GM12878 (cell line): ENCODE data around the gene SOCS1. TPM values are rescaled to one million over a fixed set of nuclear protein-coding genes. Genes with fewer than 3 reads are reported as not detected.

Experiments used
- ATAC-seq: fragments of 200-7000 bp; cut with Tn5 transposase; 3 replicates; pipeline ENCODE4 v1.9.1; 2020; ENCODE audit warnings: mild to moderate bottlenecking, moderate library complexity
- BruUV-seq: library from RNA; stranded (reverse); fragments of 400-500 nt; replicated peaks from 2 replicates; lab custom pipeline; 2021; lab: Mats Ljungman, UMichigan
- CTCF ChIA-PET: fragments of 300-600 bp; sonication (Branson Sonifier 250); formaldehyde crosslinking; extraction: SDS; loops from one replicate; lab custom pipeline; 2021; ENCODE audit warnings: inconsistent platforms; lab: Yijun Ruan, JAX
- POLR2A ChIA-PET: fragments of 350-600 bp; formaldehyde crosslinking; extraction: SDS; loops from one replicate; lab custom pipeline; 2021; ENCODE audit warnings: inconsistent platforms; lab: Charles Lee
- RAD21 ChIA-PET: fragments of 300-600 bp; sonication (Branson Sonifier 250); formaldehyde crosslinking; loops from one replicate; lab custom pipeline; 2023; ENCODE audit warnings: antibody characterized with exemption; ENCODE audit not compliant: unreplicated experiment; lab: Charles Lee
- SMC1A ChIA-PET: fragments of 300-600 bp; sonication (Branson Sonifier 250); formaldehyde crosslinking; loops from one replicate; lab custom pipeline; 2023; ENCODE audit not compliant: unreplicated experiment, uncharacterized antibody; lab: Charles Lee
- DNase-seq: peaks from one replicate; pipeline ENCODE4 v3.0.0-alpha.2; 2011; ENCODE audit warnings: low read depth, low spot score
- FAIRE-seq: peaks from 3 replicates; lab custom pipeline; 2011; peaks lifted over from hg19 to GRCh38; lab: Jason Lieb, UNC
- H2AFZ ChIP-seq: 2 replicates; pipeline ENCODE4 v1.6.0; 2011; ENCODE audit warnings: low read depth, low read length, control low read depth; ENCODE audit not compliant: control insufficient read depth
- H3K27ac ChIP-seq: 2 replicates; pipeline ENCODE4 v1.5.1; 2011; ENCODE audit warnings: control low read depth; ENCODE audit not compliant: control insufficient read depth, insufficient read depth
- H3K27me3 ChIP-seq, 2 experiments: replicated peaks in 1 of 2; 2 replicates each; pipeline versions ENCODE4 v1.6.0 to v1.6.1; 2011; ENCODE audit warnings: low read length in 1 of 2; ENCODE audit not compliant: control insufficient read depth in 2 of 2, insufficient read depth in 2 of 2
- H3K36me3 ChIP-seq, 2 experiments: 2 replicates each; pipeline ENCODE4 v1.5.1; 2011; ENCODE audit warnings: low read length in 1 of 2; ENCODE audit not compliant: control insufficient read depth in 2 of 2, insufficient read depth in 2 of 2
- H3K4me1 ChIP-seq: 2 replicates; pipeline ENCODE4 v1.6.1; 2011; ENCODE audit warnings: mild to moderate bottlenecking, low read length, moderate library complexity, mixed read lengths; ENCODE audit not compliant: control insufficient read depth, insufficient read depth
- H3K4me2 ChIP-seq: 2 replicates; pipeline ENCODE4 v1.6.0; 2011; ENCODE audit warnings: control low read depth; ENCODE audit not compliant: control insufficient read depth, insufficient read depth
- H3K4me3 ChIP-seq: fragments of 200-600 bp; sonication (generic); 2 replicates; pipeline ENCODE4 v1.5.1; 2016
- H3K79me2 ChIP-seq: 2 replicates; pipeline ENCODE4 v1.6.0; 2011; ENCODE audit warnings: low read length; ENCODE audit not compliant: control insufficient read depth, insufficient read depth
- H3K9ac ChIP-seq: 2 replicates; pipeline ENCODE4 v1.8.0; 2011; ENCODE audit warnings: low read length, control low read depth, mixed read lengths; ENCODE audit not compliant: control insufficient read depth, insufficient read depth
- H3K9me3 ChIP-seq: replicated peaks from 3 replicates; pipeline ENCODE4 v1.5.1; 2011; ENCODE audit warnings: mild to moderate bottlenecking, low read length; ENCODE audit not compliant: control insufficient read depth, insufficient read depth
- H4K20me1 ChIP-seq: 2 replicates; pipeline ENCODE4 v1.6.0; 2011; ENCODE audit not compliant: control insufficient read depth, insufficient read depth
- ATF2 ChIP-seq: IDR thresholded peaks from 2 replicates; pipeline ENCODE4 v1.6.1; 2012; ENCODE audit warnings: low read length, inconsistent platforms
- ATF7 ChIP-seq: fragments of 450-650 bp; IDR thresholded peaks from 2 replicates; pipeline ENCODE4 v1.6.1; 2016; ENCODE audit warnings: low read depth, mild to moderate bottlenecking
- CEBPB ChIP-seq, 2 experiments: fragments of 150-350 bp in 1 of 2; IDR thresholded peaks; 2 replicates each; pipeline ENCODE4 v1.6.1; 2012 to 2014; ENCODE audit warnings: low read depth in 2 of 2, low read length in 2 of 2, borderline replicate concordance in 1 of 2, inconsistent platforms in 1 of 2
- DPF2 ChIP-seq: fragments of 450-650 bp; IDR thresholded peaks from 2 replicates; pipeline ENCODE4 v1.6.1; 2017; ENCODE audit warnings: mild to moderate bottlenecking
- E2F4 ChIP-seq: IDR thresholded peaks from 2 replicates; pipeline ENCODE4 v1.6.1; 2012; ENCODE audit warnings: low read depth, low read length, improper control_type of control experiment
- EZH2 ChIP-seq: IDR thresholded peaks from 2 replicates; pipeline ENCODE4 v1.6.1; 2012; ENCODE audit warnings: low read depth, mild to moderate bottlenecking, control low read depth, inconsistent platforms, low read length, borderline replicate concordance; ENCODE audit not compliant: control insufficient read depth
- FOS ChIP-seq: IDR thresholded peaks from 3 replicates; pipeline ENCODE4 v1.6.1; 2011; ENCODE audit warnings: borderline replicate concordance; ENCODE audit not compliant: insufficient read length; ENCODE audit errors: extremely low read depth
- IKZF1 ChIP-seq: fragments of 450-650 bp; conservative IDR thresholded peaks from 2 replicates; pipeline ENCODE4 v1.6.1; 2017; ENCODE audit warnings: antibody characterized with exemption, mild to moderate bottlenecking
- MEF2B ChIP-seq: fragments of 450-650 bp; IDR thresholded peaks from 2 replicates; pipeline ENCODE4 v1.6.1; 2018; ENCODE audit warnings: mild to moderate bottlenecking, moderate library complexity; ENCODE audit not compliant: partially characterized antibody, poor library complexity, severe bottlenecking
- MTA3 ChIP-seq: IDR thresholded peaks from 2 replicates; pipeline ENCODE4 v1.6.1; 2012; ENCODE audit warnings: low read length, inconsistent platforms, borderline replicate concordance
- PAX8 ChIP-seq: fragments of 450-650 bp; IDR thresholded peaks from 2 replicates; pipeline ENCODE4 v1.6.1; 2017; ENCODE audit warnings: mild to moderate bottlenecking, moderate library complexity
- PBX3 ChIP-seq: IDR thresholded peaks from 2 replicates; pipeline ENCODE4 v1.6.1; 2011; ENCODE audit warnings: mild to moderate bottlenecking, low read depth, low read length, moderate library complexity; ENCODE audit not compliant: insufficient replicate concordance
- RB1 ChIP-seq: fragments of 450-650 bp; formaldehyde crosslinking; IDR thresholded peaks from 2 replicates; pipeline ENCODE4 v1.6.1; 2017; ENCODE audit warnings: mild to moderate bottlenecking, borderline replicate concordance
- RCOR1 ChIP-seq: conservative IDR thresholded peaks from 2 replicates; pipeline ENCODE4 v1.6.1; 2012; ENCODE audit warnings: low read depth, low read length, improper control_type of control experiment
- SUPT20H ChIP-seq: IDR thresholded peaks from 2 replicates; pipeline ENCODE4 v1.6.1; 2011; ENCODE audit warnings: low read depth, mild to moderate bottlenecking, low read length, moderate library complexity, borderline replicate concordance; ENCODE audit not compliant: control insufficient read depth
- ZBTB4 ChIP-seq: fragments of 450-650 bp; formaldehyde crosslinking; IDR thresholded peaks from 2 replicates; pipeline ENCODE4 v1.4.0; 2022; ENCODE audit warnings: mild to moderate bottlenecking, moderate library complexity
- WGBS: methylation state at CpG from one replicate; pipeline ENCODE4 v1.1.6; 2016; ENCODE audit warnings: low lambda C conversion rate; ENCODE audit not compliant: insufficient replicate concordance, insufficient coverage; ENCODE audit errors: missing lambda C conversion rate; 5-methylcytosine and 5-hydroxymethylcytosine counted together
- in situ Hi-C: fragments of 300-500 bp; cut with MboI; formaldehyde crosslinking; loops from 9 replicates; pipeline ENCODE4 v1.14.3; 2018; ENCODE audit warnings: mixed read lengths
- intact Hi-C: fragments of 100-400 bp; cut with micrococcal nuclease; formaldehyde crosslinking; loops from one replicate; pipeline ENCODE4 v1.14.2; 2022; ENCODE audit not compliant: unreplicated experiment
- polyA plus RNA-seq, 11 experiments: library from polyadenylated mRNA; depleted of rRNA in 4 of 11; unstranded in 6 of 11; stranded (reverse) in 5 of 11; fragments of >200 nt; fragmentation: Nextera tagmentation in 4 of 11; fragmentation: Illumina TruSeq in 1 of 11; extraction: Ambion mirVana in 4 of 11; extraction: Trizol in 1 of 11; gene quantifications; 1 replicate in 1 of 11; 2 replicates in 10 of 11; pipeline versions ENCODE4 v1.2.1 to v1.2.3, GENCODE V29; 2011 to 2016; ENCODE audit warnings: inconsistent platforms in 2 of 11, missing spikeins in 2 of 11, low read depth in 1 of 11
- total RNA-seq, 4 experiments: library from RNA; depleted of rRNA in 3 of 4; stranded (reverse); fragments of >200 nt in 3 of 4; fragmentation: Illumina TruSeq in 1 of 4; extraction: Trizol in 1 of 4; gene quantifications; 2 replicates each; pipeline versions ENCODE4 v1.2.1 to v1.2.3, GENCODE V29; 2013 to 2021

The SOCS1 gene
- total and polyA plus RNA-seq, 10 of the 15 experiments (the other 5 are each of a cell fraction or from before 2014, with no cell fraction given), result 0.42 to 39.8 (median 11.2) TPM

GRCh38 chr16:11236461-11237254 is 19.3 kb downstream of the SOCS1 start:
- RAD21 ChIA-PET, result interaction anchor here (0.9 to 2.3 kb wide), 5 partner anchors 9 to 19 kb away, joined by 3 to 7 read pairs (median 3); no protein-coding TSS in a partner anchor
- no peak overlapping the region for H3K4me2 ChIP-seq
- no peak overlapping the region for H3K4me3 ChIP-seq
- no peaks in the 10 kb centered on the region for H3K79me2 ChIP-seq
- ATAC-seq (no peak), DNase-seq (no peak), FAIRE-seq (no peak)
- SMC1A ChIA-PET, result interaction anchor here (0.9 to 2.2 kb wide), 8 partner anchors 9 to 62 kb away, joined by 3 to 12 read pairs (median 4); partner anchors contain the start of gene SOCS1
- H3K9ac ChIP-seq, result no peak overlapping the region
- H3K4me1 ChIP-seq, result peaks cover 22% of the 10 kb centered on the region
- TF ChIP-seq FOS (no peak), PAX8 (no peak), CEBPB (IDR thresholded peaks at IDR 0.05; ENCODE audit: borderline replicate concordance in 1 of 2, low read depth in 2 of 2, low read length in 2 of 2) (no peak), SUPT20H (no peak), RB1 (no peak), EZH2 (no peak), IKZF1 (no peak), E2F4 (no peak), MEF2B (no peak), DPF2 (no peak), ZBTB4 (no peak), PBX3 (no peak), ATF2 (no peak), MTA3 (no peak), RCOR1 (no peak), ATF7 (no peak)
- H4K20me1 ChIP-seq, result no peaks in the 10 kb centered on the region
- no peak overlapping the region for H2AFZ ChIP-seq
- H3K36me3 ChIP-seq, result no peaks in the 10 kb centered on the region
- CTCF ChIA-PET, result interaction anchor here (0.6 to 1.9 kb wide), 6 partner anchors 16 to 272 kb away, joined by 3 to 7 read pairs (median 4); partner anchors contain the start of gene SOCS1
- no peaks in the 10 kb centered on the region for H3K27me3 ChIP-seq
- H3K27ac ChIP-seq, result no peak overlapping the region
- WGBS, result 70% methylated on average over 10 of the region's 10 CpGs
- H3K9me3 ChIP-seq, result no peaks in the 10 kb centered on the region
- in situ Hi-C loops, result no loop called here
- BruUV-seq, result no TSS peak
- intact Hi-C loops, result no loop called here
- POLR2A ChIA-PET, result interaction anchor here (0.6 to 3.1 kb wide), 9 partner anchors 10 to 79 kb away, joined by 3 to 12 read pairs (median 6); partner anchors contain the start of gene SOCS1
